LNCaP clone FGC (cell line): ENCODE results near the gene HECTD4.

Experiments used
- DNase-seq: peaks from one replicate; pipeline ENCODE4 v3.0.0-alpha.2; 2011; ENCODE audit warnings: low read depth
- H3K4me3 ChIP-seq: 2 replicates; pipeline ENCODE4 v1.5.1; 2011; ENCODE audit warnings: mild to moderate bottlenecking, low read depth, low read length, control low read depth
- CTCF ChIP-seq: IDR thresholded peaks from 2 replicates; pipeline ENCODE4 v1.5.1; 2012; ENCODE audit warnings: mild to moderate bottlenecking; ENCODE audit not compliant: control insufficient read depth, insufficient read depth; ENCODE audit errors: extremely low read depth

Gene HECTD4

GRCh38 chr12:112243255-112244110 lies 138.7 kb downstream of the HECTD4 start:
- no peak for TF ChIP-seq CTCF
- DNase-seq = no peak
- H3K4me3 ChIP-seq = no peak overlapping the region

GRCh38 chr12:112241176-112241575 lies 141.1 kb downstream of the HECTD4 start:
- TF ChIP-seq CTCF = no peak
- DNase-seq = no peak
- no peak overlapping the region for H3K4me3 ChIP-seq

- no peak for TF ChIP-seq CTCF
- no peak for DNase-seq
- no peak overlapping the region for H3K4me3 ChIP-seq
These were observed 142.3 kb downstream of the HECTD4 start for GRCh38 chr12:112239881-112240280.

- no peak for TF ChIP-seq CTCF
- no peak overlapping the region for H3K4me3 ChIP-seq
- no peak for DNase-seq
These were observed 143.2 kb downstream of the HECTD4 start for GRCh38 chr12:112239020-112239419.

- DNase-seq = no peak
- no peak for TF ChIP-seq CTCF
- H3K4me3 ChIP-seq = no peak overlapping the region
These were observed 143.8 kb downstream of the HECTD4 start for GRCh38 chr12:112238441-112238840.

- no peak for TF ChIP-seq CTCF
- no peak overlapping the region for H3K4me3 ChIP-seq
- no peak for DNase-seq
These were observed 145.4 kb downstream of the HECTD4 start for GRCh38 chr12:112236786-112237185.

- no peak for TF ChIP-seq CTCF
- no peak overlapping the region for H3K4me3 ChIP-seq
- DNase-seq = no peak
These were observed 145.8 kb downstream of the HECTD4 start for GRCh38 chr12:112236386-112236785.
